HEK293 (cell line): ENCODE measurements around the gene CCR5AS.

Experiments used
- CTCF ChIA-PET: fragments of 350-600 bp; formaldehyde crosslinking; extraction: SDS; loops from one replicate; lab custom pipeline; 2021; ENCODE audit warnings: antibody characterized with exemption; lab: Yijun Ruan, JAX
- POLR2A ChIA-PET: fragments of 300-600 bp; formaldehyde crosslinking; extraction: SDS; loops from one replicate; lab custom pipeline; 2020; ENCODE audit warnings: antibody characterized with exemption, inconsistent platforms; lab: Yijun Ruan, JAX
- H3K27ac ChIP-seq: fragments of 200-500 bp; sonication (Bioruptor generic); 2 replicates; pipeline ENCODE4 v1.5.1; 2014; ENCODE audit warnings: low read depth, low read length, control low read depth, inconsistent platforms; ENCODE audit errors: extremely low read depth
- H3K36me3 ChIP-seq, 2 experiments: fragments of 200-500 bp in 1 of 2; sonication (Bioruptor generic) in 1 of 2; 1 replicate in 1 of 2; 2 replicates in 1 of 2; pipeline ENCODE4 v1.5.1; 2014 to 2017; ENCODE audit warnings: inconsistent platforms in 2 of 2, low read length in 2 of 2; ENCODE audit not compliant: control insufficient read depth in 2 of 2, insufficient read depth in 1 of 2
- H3K4me1 ChIP-seq: fragments of 200-500 bp; sonication (Bioruptor generic); 2 replicates; pipeline ENCODE4 v1.5.1; 2014; ENCODE audit warnings: mild to moderate bottlenecking, low read length, inconsistent platforms; ENCODE audit not compliant: control insufficient read depth, insufficient read depth
- H3K4me3 ChIP-seq: 2 replicates; pipeline ENCODE4 v1.5.1; 2011; ENCODE audit warnings: low read depth, mild to moderate bottlenecking, control low read depth, low read length, moderate library complexity
- H3K9me3 ChIP-seq: fragments of 200-500 bp; sonication (Bioruptor generic); 2 replicates; pipeline ENCODE4 v1.5.1; 2014; ENCODE audit warnings: low read depth, low read length, inconsistent platforms; ENCODE audit not compliant: control insufficient read depth, insufficient read depth
- FEZF1 ChIP-seq: fragments of 450-650 bp; formaldehyde crosslinking; IDR thresholded peaks from 2 replicates; pipeline ENCODE4 v1.5.1; 2016; ENCODE audit warnings: missing biosample characterization, missing genetic modification characterization
- GLI2 ChIP-seq: fragments of 450-650 bp; formaldehyde crosslinking; IDR thresholded peaks from 2 replicates; pipeline ENCODE4; 2017; ENCODE audit warnings: missing biosample characterization, missing genetic modification characterization, low read depth, borderline replicate concordance
- GLIS1 ChIP-seq: fragments of 450-650 bp; formaldehyde crosslinking; IDR thresholded peaks from 2 replicates; pipeline ENCODE4 v1.5.1; 2016; ENCODE audit warnings: missing biosample characterization, missing genetic modification characterization
- GLIS2 ChIP-seq: fragments of 450-650 bp; formaldehyde crosslinking; IDR thresholded peaks from 2 replicates; pipeline ENCODE4 v1.5.1; 2016; ENCODE audit warnings: missing biosample characterization, missing genetic modification characterization
- KLF8 ChIP-seq: fragments of 450-650 bp; formaldehyde crosslinking; IDR thresholded peaks from 2 replicates; pipeline ENCODE4 v1.5.1; 2016; ENCODE audit warnings: missing biosample characterization, missing genetic modification characterization
- KLF9 ChIP-seq: fragments of 450-650 bp; formaldehyde crosslinking; IDR thresholded peaks from 2 replicates; pipeline ENCODE4 v1.5.1; 2016; ENCODE audit warnings: missing biosample characterization, missing genetic modification characterization, low read depth
- TCF7L2 ChIP-seq: IDR thresholded peaks from 2 replicates; pipeline ENCODE4 v1.6.1; 2011; ENCODE audit warnings: low read depth, mild to moderate bottlenecking, inconsistent platforms, low read length, moderate library complexity, borderline replicate concordance
- TRIM28 ChIP-seq: IDR thresholded peaks from 2 replicates; pipeline ENCODE4 v1.6.1; 2011; ENCODE audit warnings: low read length, control low read depth, borderline replicate concordance
- ZBTB17 ChIP-seq: fragments of 450-650 bp; formaldehyde crosslinking; IDR thresholded peaks from 2 replicates; pipeline ENCODE4 v1.5.1; 2016; ENCODE audit warnings: missing biosample characterization, missing genetic modification characterization
- ZNF133 ChIP-seq: fragments of 450-650 bp; formaldehyde crosslinking; IDR thresholded peaks from 2 replicates; pipeline ENCODE4 v1.5.1; 2016; ENCODE audit warnings: missing biosample characterization, missing genetic modification characterization
- ZNF146 ChIP-seq: fragments of 450-650 bp; formaldehyde crosslinking; IDR thresholded peaks from 2 replicates; pipeline ENCODE4 v1.5.1; 2016; ENCODE audit warnings: missing biosample characterization, missing genetic modification characterization
- ZNF169 ChIP-seq: fragments of 450-650 bp; formaldehyde crosslinking; IDR thresholded peaks from 2 replicates; pipeline ENCODE4 v1.5.1; 2016; ENCODE audit warnings: missing biosample characterization, missing genetic modification characterization
- ZNF202 ChIP-seq: fragments of 450-650 bp; formaldehyde crosslinking; IDR thresholded peaks from 2 replicates; pipeline ENCODE4 v1.5.1; 2016; ENCODE audit warnings: missing biosample characterization, missing genetic modification characterization, borderline replicate concordance
- ZNF23 ChIP-seq: fragments of 450-650 bp; formaldehyde crosslinking; IDR thresholded peaks from 2 replicates; pipeline ENCODE4 v1.5.1; 2016; ENCODE audit warnings: missing biosample characterization, missing genetic modification characterization, borderline replicate concordance
- ZNF292 ChIP-seq: fragments of 450-650 bp; formaldehyde crosslinking; IDR thresholded peaks from 2 replicates; pipeline ENCODE4 v1.5.1; 2016; ENCODE audit warnings: low read depth, missing biosample characterization, missing genetic modification characterization, borderline replicate concordance
- ZNF335 ChIP-seq: fragments of 450-650 bp; formaldehyde crosslinking; conservative IDR thresholded peaks from 2 replicates; pipeline ENCODE4 v1.5.1; 2016; ENCODE audit warnings: missing biosample characterization, missing genetic modification characterization
- ZNF521 ChIP-seq: fragments of 450-650 bp; formaldehyde crosslinking; IDR thresholded peaks from 2 replicates; pipeline ENCODE4 v1.5.1; 2017; ENCODE audit warnings: missing biosample characterization, mild to moderate bottlenecking, missing genetic modification characterization
- ZNF664 ChIP-seq: fragments of 450-650 bp; formaldehyde crosslinking; IDR thresholded peaks from 2 replicates; pipeline ENCODE4 v1.5.1; 2016; ENCODE audit warnings: missing biosample characterization, missing genetic modification characterization
- ZSCAN30 ChIP-seq: fragments of 450-650 bp; IDR thresholded peaks from 2 replicates; pipeline ENCODE4 v1.5.1; 2018; ENCODE audit warnings: missing biosample characterization, mild to moderate bottlenecking, missing genetic modification characterization, moderate library complexity
- TF ChIP-seq, protein P1 (sequence below): fragments of 450-650 bp; formaldehyde crosslinking; IDR thresholded peaks from 2 replicates; pipeline ENCODE4 v1.5.1; 2016; ENCODE audit warnings: missing biosample characterization, missing genetic modification characterization
- TF ChIP-seq, protein P2 (sequence below): fragments of 450-650 bp; formaldehyde crosslinking; IDR thresholded peaks from 2 replicates; pipeline ENCODE4 v1.5.1; 2017; ENCODE audit warnings: missing biosample characterization, missing genetic modification characterization
- TF ChIP-seq, protein P3 (sequence below): IDR thresholded peaks from 2 replicates; pipeline ENCODE4 v1.6.1; 2011; ENCODE audit warnings: mild to moderate bottlenecking, low read depth, low read length, borderline replicate concordance
- TF ChIP-seq, protein P4 (sequence below): fragments of 450-650 bp; formaldehyde crosslinking; IDR thresholded peaks from 2 replicates; pipeline ENCODE4 v1.5.1; 2017; ENCODE audit warnings: missing biosample characterization, mild to moderate bottlenecking, missing genetic modification characterization, moderate library complexity
- TF ChIP-seq, protein P5 (sequence below): fragments of 450-650 bp; formaldehyde crosslinking; IDR thresholded peaks from 2 replicates; pipeline ENCODE4; 2016; ENCODE audit warnings: missing biosample characterization, missing genetic modification characterization

The CCR5AS gene

DNA sequence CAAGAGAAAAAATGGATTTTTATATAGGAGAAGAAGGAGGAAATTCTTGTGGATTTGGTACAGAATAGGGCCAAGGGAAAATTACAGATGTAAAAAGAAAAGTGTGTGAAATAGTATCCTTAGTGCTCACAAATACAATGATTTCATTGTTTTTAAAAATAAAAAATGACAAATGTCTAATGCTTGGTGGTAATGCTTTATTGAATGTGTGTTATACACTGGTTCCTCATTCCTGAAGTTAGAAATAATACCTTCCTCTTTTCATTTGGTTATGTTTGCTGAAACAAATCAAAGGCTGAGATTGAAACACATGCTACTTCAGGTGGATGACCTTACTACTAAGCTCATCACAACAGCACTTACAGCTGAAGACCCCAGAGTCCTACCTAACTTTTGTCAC is 90.7 kb downstream of the CCR5AS start:
- H3K4me1 ChIP-seq: no peaks in the 10 kb centered on the region
- H3K9me3 ChIP-seq: no peaks in the 10 kb centered on the region
- POLR2A ChIA-PET: no interaction called here
- H3K4me3 ChIP-seq: no peak overlapping the region
- TF ChIP-seq GLI2 (no peak), ZNF335 (no peak), ZBTB17 (tag by site-specific recombination) (no peak), TRIM28 (no peak), ZNF521 (tag by site-specific recombination) (no peak)
- TF ChIP-seq, all 188 proteins: peak for 0
- Histone ChIP-seq H3K36me3 (no peaks in the 10 kb centered on the region), H3K27ac (no peak overlapping the region)
- CTCF ChIA-PET: no interaction called here

DNA sequence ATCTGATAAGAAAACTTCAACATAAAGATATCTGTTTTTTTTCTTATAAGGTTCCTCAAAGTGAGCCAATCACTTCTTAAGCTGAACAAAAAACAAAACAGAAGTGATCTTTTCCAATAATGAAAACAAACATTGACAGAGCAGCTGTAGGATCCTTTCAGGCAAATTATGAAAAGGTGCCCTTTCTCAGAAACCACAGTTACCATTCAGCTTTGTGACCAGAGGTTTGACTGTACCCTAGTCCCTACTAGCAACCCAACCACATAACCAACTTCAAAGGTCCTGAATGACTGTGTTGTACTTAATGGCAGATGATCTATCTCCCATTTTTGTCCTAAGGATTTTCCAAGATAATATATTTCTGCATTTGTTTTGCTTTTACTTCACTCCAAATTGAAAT is 92.3 kb downstream of the CCR5AS start:
- H3K4me3 ChIP-seq: no peak overlapping the region
- POLR2A ChIA-PET: no interaction called here
- CTCF ChIA-PET: interaction anchor here (0.6 kb wide), 1 partner anchor 595 kb away, joined by 3 read pairs; no protein-coding TSS in a partner anchor

More for the DNA sequence above, 92.3 kb downstream of the CCR5AS start:
- no peaks in the 10 kb centered on the region for H3K9me3 ChIP-seq
- TF ChIP-seq KLF9 (tag by site-specific recombination) (no peak), ZNF133 (tag by site-specific recombination) (no peak), GLIS2 (tag by site-specific recombination) (no peak), ZNF664 (no peak), FEZF1 (tag by site-specific recombination) (no peak), ZNF292 (tag by site-specific recombination) (no peak), ZSCAN30 (tag by site-specific recombination) (no peak), ZNF23 (tag by site-specific recombination) (no peak), ZNF146 (tag by site-specific recombination) (no peak), ZNF169 (tag by site-specific recombination) (no peak), GLIS1 (tag by site-specific recombination) (no peak), TCF7L2 (no peak), KLF8 (tag by site-specific recombination) (no peak), ZNF202 (no peak)
- TF ChIP-seq, protein P1, sequence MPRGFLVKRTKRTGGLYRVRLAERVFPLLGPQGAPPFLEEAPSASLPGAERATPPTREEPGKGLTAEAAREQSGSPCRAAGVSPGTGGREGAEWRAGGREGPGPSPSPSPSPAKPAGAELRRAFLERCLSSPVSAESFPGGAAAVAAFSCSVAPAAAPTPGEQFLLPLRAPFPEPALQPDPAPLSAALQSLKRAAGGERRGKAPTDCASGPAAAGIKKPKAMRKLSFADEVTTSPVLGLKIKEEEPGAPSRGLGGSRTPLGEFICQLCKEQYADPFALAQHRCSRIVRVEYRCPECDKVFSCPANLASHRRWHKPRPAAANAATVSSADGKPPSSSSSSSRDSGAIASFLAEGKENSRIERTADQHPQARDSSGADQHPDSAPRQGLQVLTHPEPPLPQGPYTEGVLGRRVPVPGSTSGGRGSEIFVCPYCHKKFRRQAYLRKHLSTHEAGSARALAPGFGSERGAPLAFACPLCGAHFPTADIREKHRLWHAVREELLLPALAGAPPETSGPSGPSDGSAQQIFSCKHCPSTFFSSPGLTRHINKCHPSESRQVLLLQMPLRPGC (tag by site-specific recombination): no peak
- TF ChIP-seq, protein P2, sequence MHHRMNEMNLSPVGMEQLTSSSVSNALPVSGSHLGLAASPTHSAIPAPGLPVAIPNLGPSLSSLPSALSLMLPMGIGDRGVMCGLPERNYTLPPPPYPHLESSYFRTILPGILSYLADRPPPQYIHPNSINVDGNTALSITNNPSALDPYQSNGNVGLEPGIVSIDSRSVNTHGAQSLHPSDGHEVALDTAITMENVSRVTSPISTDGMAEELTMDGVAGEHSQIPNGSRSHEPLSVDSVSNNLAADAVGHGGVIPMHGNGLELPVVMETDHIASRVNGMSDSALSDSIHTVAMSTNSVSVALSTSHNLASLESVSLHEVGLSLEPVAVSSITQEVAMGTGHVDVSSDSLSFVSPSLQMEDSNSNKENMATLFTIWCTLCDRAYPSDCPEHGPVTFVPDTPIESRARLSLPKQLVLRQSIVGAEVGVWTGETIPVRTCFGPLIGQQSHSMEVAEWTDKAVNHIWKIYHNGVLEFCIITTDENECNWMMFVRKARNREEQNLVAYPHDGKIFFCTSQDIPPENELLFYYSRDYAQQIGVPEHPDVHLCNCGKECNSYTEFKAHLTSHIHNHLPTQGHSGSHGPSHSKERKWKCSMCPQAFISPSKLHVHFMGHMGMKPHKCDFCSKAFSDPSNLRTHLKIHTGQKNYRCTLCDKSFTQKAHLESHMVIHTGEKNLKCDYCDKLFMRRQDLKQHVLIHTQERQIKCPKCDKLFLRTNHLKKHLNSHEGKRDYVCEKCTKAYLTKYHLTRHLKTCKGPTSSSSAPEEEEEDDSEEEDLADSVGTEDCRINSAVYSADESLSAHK: no peak
- TF ChIP-seq, protein P3, sequence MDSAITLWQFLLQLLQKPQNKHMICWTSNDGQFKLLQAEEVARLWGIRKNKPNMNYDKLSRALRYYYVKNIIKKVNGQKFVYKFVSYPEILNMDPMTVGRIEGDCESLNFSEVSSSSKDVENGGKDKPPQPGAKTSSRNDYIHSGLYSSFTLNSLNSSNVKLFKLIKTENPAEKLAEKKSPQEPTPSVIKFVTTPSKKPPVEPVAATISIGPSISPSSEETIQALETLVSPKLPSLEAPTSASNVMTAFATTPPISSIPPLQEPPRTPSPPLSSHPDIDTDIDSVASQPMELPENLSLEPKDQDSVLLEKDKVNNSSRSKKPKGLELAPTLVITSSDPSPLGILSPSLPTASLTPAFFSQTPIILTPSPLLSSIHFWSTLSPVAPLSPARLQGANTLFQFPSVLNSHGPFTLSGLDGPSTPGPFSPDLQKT: no peak
- TF ChIP-seq, protein P4, sequence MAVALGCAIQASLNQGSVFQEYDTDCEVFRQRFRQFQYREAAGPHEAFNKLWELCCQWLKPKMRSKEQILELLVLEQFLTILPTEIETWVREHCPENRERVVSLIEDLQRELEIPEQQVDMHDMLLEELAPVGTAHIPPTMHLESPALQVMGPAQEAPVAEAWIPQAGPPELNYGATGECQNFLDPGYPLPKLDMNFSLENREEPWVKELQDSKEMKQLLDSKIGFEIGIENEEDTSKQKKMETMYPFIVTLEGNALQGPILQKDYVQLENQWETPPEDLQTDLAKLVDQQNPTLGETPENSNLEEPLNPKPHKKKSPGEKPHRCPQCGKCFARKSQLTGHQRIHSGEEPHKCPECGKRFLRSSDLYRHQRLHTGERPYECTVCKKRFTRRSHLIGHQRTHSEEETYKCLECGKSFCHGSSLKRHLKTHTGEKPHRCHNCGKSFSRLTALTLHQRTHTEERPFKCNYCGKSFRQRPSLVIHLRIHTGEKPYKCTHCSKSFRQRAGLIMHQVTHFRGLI: no peak
- TF ChIP-seq, protein P5, sequence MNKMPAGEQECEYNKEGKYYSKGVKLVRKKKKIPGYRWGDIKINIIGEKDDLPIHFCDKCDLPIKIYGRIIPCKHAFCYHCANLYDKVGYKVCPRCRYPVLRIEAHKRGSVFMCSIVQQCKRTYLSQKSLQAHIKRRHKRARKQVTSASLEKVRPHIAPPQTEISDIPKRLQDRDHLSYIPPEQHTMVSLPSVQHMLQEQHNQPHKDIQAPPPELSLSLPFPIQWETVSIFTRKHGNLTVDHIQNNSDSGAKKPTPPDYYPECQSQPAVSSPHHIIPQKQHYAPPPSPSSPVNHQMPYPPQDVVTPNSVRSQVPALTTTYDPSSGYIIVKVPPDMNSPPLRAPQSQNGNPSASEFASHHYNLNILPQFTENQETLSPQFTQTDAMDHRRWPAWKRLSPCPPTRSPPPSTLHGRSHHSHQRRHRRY (tag by site-specific recombination): no peak
- no peaks in the 10 kb centered on the region for H3K36me3 ChIP-seq
- H3K27ac ChIP-seq: no peak overlapping the region
- no peaks in the 10 kb centered on the region for H3K4me1 ChIP-seq
